Inferior parietal cortex (tissue), 1 donor: ENCODE data around the gene PRKCD.

ENCODE experiments used
- DNase-seq: peaks from one replicate; pipeline ENCODE4 v3.0.0-alpha.2; 2016; ENCODE audit errors: extremely low spot score

The PRKCD gene

GRCh38 chr3:53217175-53217574, 56.2 kb downstream of the PRKCD start:
- no peak for DNase-seq

GRCh38 chr3:53218131-53218530, 57.1 kb downstream of the PRKCD start:
- DNase-seq, result no peak

- peak; percentile 87 for DNase-seq
Measured at GRCh38 chr3:53219895-53220483, 59.0 kb downstream of the PRKCD start.

GRCh38 chr3:53221345-53221744, 60.3 kb downstream of the PRKCD start:
- no peak for DNase-seq

- no peak for DNase-seq
Measured at GRCh38 chr3:53221827-53222182, 60.8 kb downstream of the PRKCD start.

- no peak for DNase-seq
Measured at GRCh38 chr3:53222183-53222901, 61.3 kb downstream of the PRKCD start.

- no peak for DNase-seq
Measured at GRCh38 chr3:53223025-53223424, 62.0 kb downstream of the PRKCD start.

- no peak for DNase-seq
Measured at GRCh38 chr3:53223541-53223966, 62.5 kb downstream of the PRKCD start.

GRCh38 chr3:53224026-53224425, 63.0 kb downstream of the PRKCD start:
- DNase-seq, result no peak

- DNase-seq, result no peak
Measured at GRCh38 chr3:53224536-53224935, 63.5 kb downstream of the PRKCD start.

- no peak for DNase-seq
Measured at GRCh38 chr3:53225181-53225580, 64.2 kb downstream of the PRKCD start.

- no peak for DNase-seq
Measured at GRCh38 chr3:53225651-53226050, 64.6 kb downstream of the PRKCD start.

- no peak for DNase-seq
Measured at GRCh38 chr3:53226142-53226840, 65.3 kb downstream of the PRKCD start.

- no peak for DNase-seq
Measured at GRCh38 chr3:53226841-53227407, 65.9 kb downstream of the PRKCD start.

- DNase-seq, result no peak
Measured at GRCh38 chr3:53227993-53228885, 67.2 kb downstream of the PRKCD start.

GRCh38 chr3:53229171-53229570, 68.2 kb downstream of the PRKCD start:
- DNase-seq, result no peak

- no peak for DNase-seq
Measured at GRCh38 chr3:53229606-53230005, 68.6 kb downstream of the PRKCD start.

- DNase-seq, result no peak
Measured at GRCh38 chr3:53230041-53230621, 69.1 kb downstream of the PRKCD start.

GRCh38 chr3:53230789-53231188, 69.8 kb downstream of the PRKCD start:
- no peak for DNase-seq

- DNase-seq, result no peak
Measured at GRCh38 chr3:53231532-53232511, 70.8 kb downstream of the PRKCD start.
